ENCODE measurements around the gene ABCB1.
"Not testable (repeated sequence)": the region's sequence is repeated elsewhere in the genome, so short reads cannot be mapped to it uniquely, and the experiment has no call there.

ABCB1 gene

DNA sequence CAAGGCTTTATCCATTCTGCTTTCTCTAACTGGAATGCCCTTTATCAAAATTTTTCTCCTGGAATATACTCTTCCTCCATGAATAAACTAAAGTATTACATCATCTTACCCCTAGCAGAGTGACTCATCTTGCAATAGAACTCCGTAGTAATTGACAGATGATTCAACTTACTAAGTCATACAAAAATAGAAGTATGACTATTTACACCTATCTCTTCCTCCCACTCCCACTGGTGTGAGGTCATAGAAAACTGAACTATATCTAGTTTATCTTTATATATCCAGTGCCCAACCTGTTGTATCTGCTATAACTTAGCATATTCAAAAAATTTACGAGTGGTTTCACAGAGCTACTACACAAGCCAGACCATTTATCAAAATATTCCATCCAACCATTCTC, 26.1 kb downstream of the ABCB1 start:
- DNase-seq = no peak

GRCh38 chr7:87572513-87572912, 28.2 kb downstream of the ABCB1 start:
- not testable (repeated sequence) for DNase-seq

DNA sequence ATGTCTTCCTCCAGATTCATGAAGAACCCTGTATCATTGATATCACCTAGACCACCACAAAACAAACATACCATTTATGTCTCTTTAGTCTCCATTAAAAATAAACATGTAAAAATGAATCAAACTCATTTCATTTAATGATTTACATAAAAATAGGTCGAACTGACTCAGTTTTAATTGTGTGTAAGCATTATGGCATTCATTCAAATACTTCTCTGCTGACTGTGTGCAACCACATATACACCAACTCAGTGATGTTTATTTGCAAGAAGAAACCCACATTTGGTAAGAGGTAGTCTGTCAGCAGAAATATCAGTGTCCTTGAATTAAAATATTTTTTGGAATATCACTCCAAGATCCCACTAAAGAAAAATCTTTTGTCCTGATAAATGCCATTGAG, 30.5 kb downstream of the ABCB1 start:
- DNase-seq = no peak

GRCh38 chr7:87567052-87567451, 33.6 kb downstream of the ABCB1 start:
- DNase-seq = no peak

- DNase-seq = no peak
These were observed 34.3 kb downstream of the ABCB1 start for GRCh38 chr7:87566311-87566900.

- DNase-seq = no peak
These were observed 34.8 kb downstream of the ABCB1 start for GRCh38 chr7:87565877-87566276.

GRCh38 chr7:87564296-87564963, 36.3 kb downstream of the ABCB1 start:
- DNase-seq = peak; percentile 2

DNA sequence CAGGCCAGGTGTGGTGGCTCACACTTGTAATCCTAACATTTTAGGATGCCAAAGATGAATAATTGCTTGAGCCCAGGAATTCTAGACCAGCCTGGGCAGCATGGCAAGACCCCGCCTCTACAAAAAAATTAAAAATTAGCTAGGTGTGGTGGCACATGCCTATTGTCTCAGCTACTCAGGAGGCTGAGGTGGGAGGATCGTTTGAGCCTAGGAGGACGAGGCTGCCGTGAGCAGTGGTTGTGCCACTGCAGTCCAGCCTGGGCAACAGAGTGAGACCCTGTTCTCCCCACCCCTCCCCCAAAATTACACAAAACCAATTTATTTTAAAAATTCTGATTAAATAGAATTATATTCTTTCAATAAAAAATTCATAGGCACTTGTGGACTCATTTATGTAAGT, 39.0 kb downstream of the ABCB1 start:
- DNase-seq = no peak

GRCh38 chr7:87561102-87561501, 39.6 kb downstream of the ABCB1 start:
- no peak for DNase-seq

- no peak for DNase-seq
These were observed 48.3 kb downstream of the ABCB1 start for GRCh38 chr7:87552351-87552900.

GRCh38 chr7:87548123-87548919, 52.4 kb downstream of the ABCB1 start:
- DNase-seq = no peak

DNA sequence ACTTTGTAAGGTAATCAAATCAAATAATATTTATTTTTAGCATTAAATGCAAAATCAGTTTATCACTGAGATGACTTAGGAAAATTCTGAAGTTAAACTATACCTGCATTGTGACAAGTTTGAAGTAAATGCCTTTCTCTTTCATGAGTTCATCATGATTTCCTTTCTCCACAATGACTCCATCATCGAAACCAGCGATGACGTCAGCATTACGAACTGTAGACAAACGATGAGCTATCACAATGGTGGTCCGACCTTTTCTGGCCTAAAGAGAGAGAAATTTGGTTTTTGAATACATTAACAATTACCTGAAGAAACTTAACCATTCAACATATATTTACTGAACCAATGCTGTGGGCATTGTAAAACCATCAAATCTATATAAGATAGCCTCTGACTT, 54.9 kb downstream of the ABCB1 start:
- no peak for DNase-seq

DNA sequence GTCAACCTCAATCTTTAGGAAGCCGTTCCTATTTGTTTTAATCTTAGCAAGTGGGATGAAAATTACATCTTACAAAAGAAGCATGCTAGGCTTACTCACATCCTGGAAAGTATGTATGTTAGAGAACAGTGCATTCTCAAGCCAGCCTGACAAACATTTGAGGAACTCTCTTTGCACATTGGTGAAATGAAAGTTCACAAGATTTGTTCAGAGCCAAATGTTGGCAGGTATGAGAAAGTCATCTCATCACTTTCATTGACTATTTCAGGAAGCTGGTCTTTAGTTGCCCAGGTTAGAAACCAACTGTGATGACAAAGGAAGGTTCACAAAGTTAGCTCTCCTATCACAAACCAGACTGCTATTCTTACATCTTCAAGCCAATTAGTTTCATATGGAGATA, 57.1 kb downstream of the ABCB1 start:
- no peak for DNase-seq

DNA sequence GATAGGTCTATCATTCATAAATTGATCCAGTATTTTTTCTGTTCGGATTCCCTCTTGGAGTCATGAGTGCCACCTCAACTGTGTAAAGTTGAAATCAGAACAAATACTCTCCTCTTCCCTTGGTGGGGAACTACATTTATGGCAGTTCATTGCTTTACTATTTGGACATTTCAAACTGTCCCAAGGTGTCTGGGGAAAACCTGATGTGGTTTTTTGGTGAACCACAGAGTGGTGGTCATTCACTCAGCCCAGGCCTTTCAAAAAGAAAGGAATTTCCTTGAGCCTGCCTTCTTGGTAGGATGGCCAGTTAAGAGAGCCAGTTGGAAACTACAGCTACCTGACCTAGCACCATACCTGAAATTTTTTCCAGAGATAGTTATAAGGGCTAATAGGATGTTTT, 59.0 kb downstream of the ABCB1 start:
- no peak for DNase-seq

- DNase-seq = no peak
These were observed 62.6 kb downstream of the ABCB1 start for GRCh38 chr7:87538052-87538451.

- no peak for DNase-seq
These were observed 66.6 kb downstream of the ABCB1 start for GRCh38 chr7:87534072-87534471.

- no peak for DNase-seq
These were observed 70.6 kb downstream of the ABCB1 start for GRCh38 chr7:87530126-87530525.

DNA sequence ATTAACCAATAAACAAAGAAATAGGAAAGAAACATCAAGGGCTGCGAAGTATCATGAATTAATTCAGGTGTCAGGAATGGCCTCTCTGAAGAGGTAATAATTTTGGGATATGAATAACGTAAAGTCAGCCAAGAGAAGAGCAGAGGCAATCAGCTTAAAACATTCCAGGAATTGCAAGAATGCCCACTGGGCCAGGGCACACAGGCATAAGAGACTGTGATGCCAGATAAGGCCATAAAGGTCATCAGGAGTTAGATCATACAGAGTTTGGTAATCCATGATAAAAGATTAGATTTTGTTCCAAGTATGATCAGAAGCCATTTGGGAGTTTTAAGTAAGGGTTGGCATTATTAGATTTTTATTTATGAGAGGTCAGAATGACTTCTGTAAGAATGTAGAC, 72.0 kb downstream of the ABCB1 start:
- no peak for DNase-seq

- DNase-seq = no peak
These were observed 81.9 kb downstream of the ABCB1 start for GRCh38 chr7:87518735-87519134.

DNA sequence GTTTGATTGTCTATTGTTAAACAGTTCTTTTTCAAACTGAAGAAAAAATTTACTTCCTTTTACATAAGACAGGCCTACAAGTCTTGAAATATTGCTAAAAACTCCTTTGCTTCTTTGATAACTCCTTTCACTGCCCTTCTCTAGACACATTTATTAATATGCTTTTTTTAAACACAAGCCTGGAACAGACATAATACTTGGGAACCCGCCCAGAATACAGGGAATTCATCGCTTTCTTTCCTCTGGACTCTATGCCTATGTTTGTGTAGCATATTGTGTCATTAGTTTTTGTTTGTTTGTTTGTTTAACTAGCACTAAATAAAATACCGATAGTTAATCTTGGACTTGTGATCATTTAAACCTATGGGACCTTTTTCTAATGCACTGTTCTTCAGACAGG, 82.8 kb downstream of the ABCB1 start:
- DNase-seq = no peak

DNA sequence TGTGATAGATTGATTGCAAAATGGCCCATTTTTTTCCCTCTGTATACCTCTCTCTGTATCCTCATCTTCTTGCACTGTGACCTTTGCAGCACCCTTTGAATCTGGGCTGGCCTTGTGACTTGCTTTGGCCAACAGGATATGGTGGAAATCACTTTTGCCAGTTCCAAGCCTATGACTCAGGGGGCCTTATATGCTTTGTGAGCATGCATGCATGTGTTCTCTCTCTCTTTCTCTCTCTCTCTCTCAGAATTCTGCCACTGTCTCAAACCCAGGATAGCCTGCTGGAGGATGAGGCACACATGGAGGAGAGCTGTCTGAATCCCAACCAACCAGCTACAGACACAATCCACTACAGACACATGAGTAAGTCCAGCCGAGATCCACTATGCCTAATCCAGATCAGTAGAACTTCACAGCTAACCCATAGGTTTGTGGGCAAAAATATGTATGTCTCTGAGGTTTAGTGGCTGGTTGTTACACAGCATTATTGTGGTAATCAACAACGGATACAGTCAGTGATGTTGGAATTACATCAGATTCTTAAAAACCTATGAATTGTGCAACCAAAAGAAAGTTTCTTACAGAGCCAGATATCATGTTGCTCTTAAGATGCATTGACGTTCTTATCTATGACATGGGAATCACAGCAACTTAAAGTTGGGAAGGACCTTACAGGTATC, 83.4 kb downstream of the ABCB1 start:
- DNase-seq = no peak

DNA sequence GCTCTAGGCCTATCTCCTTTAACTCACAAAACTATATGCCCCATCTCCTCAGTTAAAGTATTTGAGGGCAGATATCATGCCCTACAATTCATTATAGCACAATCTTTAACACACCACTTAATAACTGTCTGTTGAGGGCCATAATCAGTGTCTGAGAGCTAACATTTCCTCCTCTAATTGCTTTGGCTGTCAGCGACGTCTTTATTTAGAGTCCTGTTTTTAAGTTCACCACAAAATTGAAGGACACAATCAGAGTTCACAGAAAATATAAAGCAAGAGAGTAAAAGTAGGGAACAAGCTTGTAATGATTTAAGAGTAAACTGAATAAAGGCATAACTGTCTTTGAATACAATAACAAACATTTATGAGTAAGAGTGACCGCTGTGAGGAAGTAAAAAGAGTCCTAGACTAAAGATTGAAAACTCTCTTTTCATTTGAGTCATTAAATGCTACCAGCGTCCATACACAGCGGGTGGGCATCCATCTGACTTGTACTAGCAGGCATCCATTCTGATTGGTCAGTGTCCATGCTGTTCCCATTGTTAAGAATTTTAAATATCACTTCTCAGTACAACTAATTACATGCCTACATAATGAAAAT, 86.8 kb downstream of the ABCB1 start:
- DNase-seq = no peak

DNA sequence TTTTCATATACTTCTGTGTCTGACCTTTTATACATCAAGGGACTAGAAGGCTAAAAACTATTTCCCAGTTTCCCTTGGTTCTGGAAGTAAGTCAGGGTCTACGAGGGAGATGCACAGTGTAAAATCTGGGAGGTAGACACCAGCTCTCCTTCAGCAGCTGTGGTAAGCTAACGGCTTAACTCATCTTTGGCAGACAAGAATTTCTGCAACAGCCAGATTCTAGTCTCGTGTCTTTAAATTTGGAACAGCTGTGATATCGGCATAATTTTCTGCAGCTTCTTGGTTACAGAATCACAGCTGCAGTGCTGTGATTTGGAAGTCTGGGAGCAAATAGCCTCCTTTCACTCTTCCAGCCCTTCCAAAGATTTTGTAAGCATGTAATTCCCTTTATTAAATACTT, 87.8 kb downstream of the ABCB1 start:
- no peak for DNase-seq

Data from CD4-positive, alpha-beta T cell treated with Interferon gamma for 1 hour (primary cell).